ENCODE results near the gene MATCAP1.

DNA sequence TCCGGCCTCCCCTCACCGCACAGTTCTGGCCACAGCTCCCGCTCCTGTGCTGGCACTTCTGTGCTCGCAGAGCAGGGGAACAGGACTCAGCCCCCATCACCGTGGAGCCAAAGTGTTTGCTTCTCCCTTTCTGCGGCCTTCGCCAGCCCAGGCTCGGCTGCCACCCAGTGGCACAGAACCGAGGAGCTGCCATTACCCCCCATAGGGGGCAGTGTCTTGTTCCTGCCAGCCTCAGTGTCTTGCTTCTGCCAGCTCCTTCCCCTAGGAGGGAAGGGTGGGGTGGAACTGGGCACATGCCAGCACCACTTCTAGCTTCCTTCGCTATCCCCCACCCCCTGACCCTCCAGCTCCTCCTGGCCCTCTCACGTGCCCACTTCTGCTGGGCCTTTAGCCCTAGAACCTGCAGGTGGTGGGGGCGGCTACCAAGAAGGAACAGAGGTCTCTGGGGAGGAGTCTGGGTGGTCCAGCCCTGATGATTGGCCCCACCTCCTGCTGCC lies 14.5 kb upstream of the MATCAP1 start:
- TF ChIP-seq POLR2A (IDR thresholded peaks at IDR 0.05) (no peak), CTCF (IDR thresholded peaks at IDR 0.05 in 4 of 5, conservative IDR thresholded peaks at IDR 0.05 in 1 of 5) (peak; percentile 27 to 60 (median 49))

All from gastrocnemius medialis (tissue), 4 donors.